ENCODE measurements around the gene AURKA. TPM values are rescaled to one million over a fixed set of nuclear protein-coding genes. Genes with fewer than 3 reads are reported as not detected.
A peak's percentile ranks its signal among the peaks of the same experiment; 100 is the strongest.

Gene AURKA
- total RNA-seq, 1 donor from 2014 or later, result 14.8 TPM

GRCh38 chr20:56439771-56440291 lies 47.8 kb upstream of the AURKA start:
- Histone ChIP-seq H3K4me1 (ENCODE audit: insufficient read depth, low read length) (peaks cover 28% of the 10 kb centered on the region), H3K4me3 (ENCODE audit: insufficient read depth, low read depth, low read length) (no peak overlapping the region), H3K27me3 (ENCODE audit: insufficient read depth, low read length) (no peaks in the 10 kb centered on the region), H3K27ac (ENCODE audit: low read depth, low read length) (peak overlapping the region; percentile 91), H3K79me2 (ENCODE audit: insufficient read depth, low read length) (no peaks in the 10 kb centered on the region), H2AFZ (ENCODE audit: low read depth, low read length) (peak overlapping the region; percentile 19), H3K4me2 (ENCODE audit: low read length) (peak overlapping the region; percentile 64), H3K36me3 (ENCODE audit: insufficient read depth, low read length) (no peaks in the 10 kb centered on the region), H4K20me1 (ENCODE audit: insufficient read depth, low read length) (no peaks in the 10 kb centered on the region), H3K9ac (ENCODE audit: low read length) (peak overlapping the region; percentile 70), H3K9me3 (ENCODE audit: insufficient read depth, low read depth, low read length) (no peaks in the 10 kb centered on the region)
- Mint-ChIP-seq H3K27ac (ENCODE audit: unreplicated experiment) (peak overlapping the region; percentile 94), H3K4me1 (ENCODE audit: low read depth, unreplicated experiment) (peaks cover 17% of the 10 kb centered on the region), H3K9me3 (ENCODE audit: unreplicated experiment) (no peaks in the 10 kb centered on the region), H3K36me3 (ENCODE audit: low read depth, unreplicated experiment) (peaks cover 2% of the 10 kb centered on the region), H3K4me3 (ENCODE audit: unreplicated experiment) (peak overlapping the region; percentile 68), H3K27me3 (ENCODE audit: low read depth, unreplicated experiment) (no peaks in the 10 kb centered on the region)
- FAIRE-seq (peak; percentile 82), DNase-seq (ENCODE audit: low read depth) (peak; percentile 100)
- no peak for TF ChIP-seq EZH2 (IDR thresholded peaks at IDR 0.05; ENCODE audit: insufficient read depth, low read length)

GRCh38 chr20:56438284-56438683 lies 46.3 kb upstream of the AURKA start:
- Mint-ChIP-seq H3K27ac (ENCODE audit: unreplicated experiment) (no peak overlapping the region), H3K4me1 (ENCODE audit: low read depth, unreplicated experiment) (peaks cover 22% of the 10 kb centered on the region), H3K27me3 (ENCODE audit: low read depth, unreplicated experiment) (no peaks in the 10 kb centered on the region), H3K4me3 (ENCODE audit: unreplicated experiment) (no peak overlapping the region), H3K9me3 (ENCODE audit: unreplicated experiment) (peaks cover 2% of the 10 kb centered on the region), H3K36me3 (ENCODE audit: low read depth, unreplicated experiment) (peaks cover 2% of the 10 kb centered on the region)
- Histone ChIP-seq H2AFZ (ENCODE audit: low read depth, low read length) (no peak overlapping the region), H3K27me3 (ENCODE audit: insufficient read depth, low read length) (no peaks in the 10 kb centered on the region), H3K9ac (ENCODE audit: low read length) (no peak overlapping the region), H3K27ac (ENCODE audit: low read depth, low read length) (no peak overlapping the region), H3K4me3 (ENCODE audit: insufficient read depth, low read depth, low read length) (no peak overlapping the region), H3K36me3 (ENCODE audit: insufficient read depth, low read length) (no peaks in the 10 kb centered on the region), H3K4me1 (ENCODE audit: insufficient read depth, low read length) (peaks cover 29% of the 10 kb centered on the region), H3K79me2 (ENCODE audit: insufficient read depth, low read length) (no peaks in the 10 kb centered on the region), H3K4me2 (ENCODE audit: low read length) (no peak overlapping the region), H4K20me1 (ENCODE audit: insufficient read depth, low read length) (no peaks in the 10 kb centered on the region), H3K9me3 (ENCODE audit: insufficient read depth, low read depth, low read length) (no peaks in the 10 kb centered on the region)
- DNase-seq (ENCODE audit: low read depth) (no peak), FAIRE-seq (no peak)
- TF ChIP-seq, protein P1, sequence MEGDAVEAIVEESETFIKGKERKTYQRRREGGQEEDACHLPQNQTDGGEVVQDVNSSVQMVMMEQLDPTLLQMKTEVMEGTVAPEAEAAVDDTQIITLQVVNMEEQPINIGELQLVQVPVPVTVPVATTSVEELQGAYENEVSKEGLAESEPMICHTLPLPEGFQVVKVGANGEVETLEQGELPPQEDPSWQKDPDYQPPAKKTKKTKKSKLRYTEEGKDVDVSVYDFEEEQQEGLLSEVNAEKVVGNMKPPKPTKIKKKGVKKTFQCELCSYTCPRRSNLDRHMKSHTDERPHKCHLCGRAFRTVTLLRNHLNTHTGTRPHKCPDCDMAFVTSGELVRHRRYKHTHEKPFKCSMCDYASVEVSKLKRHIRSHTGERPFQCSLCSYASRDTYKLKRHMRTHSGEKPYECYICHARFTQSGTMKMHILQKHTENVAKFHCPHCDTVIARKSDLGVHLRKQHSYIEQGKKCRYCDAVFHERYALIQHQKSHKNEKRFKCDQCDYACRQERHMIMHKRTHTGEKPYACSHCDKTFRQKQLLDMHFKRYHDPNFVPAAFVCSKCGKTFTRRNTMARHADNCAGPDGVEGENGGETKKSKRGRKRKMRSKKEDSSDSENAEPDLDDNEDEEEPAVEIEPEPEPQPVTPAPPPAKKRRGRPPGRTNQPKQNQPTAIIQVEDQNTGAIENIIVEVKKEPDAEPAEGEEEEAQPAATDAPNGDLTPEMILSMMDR (IDR thresholded peaks at IDR 0.05; ENCODE audit: insufficient read depth, low read depth, low read length), result no peak
- no peak for TF ChIP-seq EZH2 (IDR thresholded peaks at IDR 0.05; ENCODE audit: insufficient read depth, low read length)

DNA sequence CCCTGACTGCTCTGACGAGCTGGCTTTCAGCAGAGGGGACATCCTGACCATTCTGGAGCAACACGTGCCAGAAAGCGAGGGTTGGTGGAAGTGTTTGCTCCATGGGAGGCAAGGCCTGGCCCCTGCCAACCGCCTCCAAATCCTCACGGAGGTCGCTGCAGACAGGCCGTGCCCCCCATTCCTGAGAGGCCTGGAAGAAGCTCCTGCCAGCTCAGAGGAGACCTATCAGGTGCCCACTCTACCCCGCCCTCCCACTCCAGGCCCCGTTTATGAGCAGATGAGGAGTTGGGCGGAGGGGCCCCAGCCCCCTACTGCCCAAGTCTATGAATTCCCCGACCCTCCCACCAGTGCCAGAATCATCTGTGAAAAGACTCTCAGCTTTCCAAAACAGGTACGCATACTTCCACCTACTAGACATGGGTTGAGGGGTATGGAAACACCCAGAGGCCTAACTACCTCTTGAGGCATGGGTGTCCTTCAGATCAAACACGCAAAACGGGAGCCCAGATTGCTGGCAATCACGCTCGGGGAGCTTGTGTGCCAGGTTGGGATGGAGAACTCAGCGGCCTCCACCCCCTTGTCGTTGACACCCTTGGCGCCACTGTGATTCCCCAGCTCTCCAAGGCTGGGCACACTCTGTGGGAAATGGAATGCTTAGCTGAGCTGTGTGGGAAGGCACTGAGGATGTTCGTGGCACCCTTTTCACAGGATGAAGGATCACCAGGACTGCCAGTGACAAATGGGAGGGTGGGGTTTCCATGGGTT lies 45.4 kb upstream of the AURKA start:
- peaks cover 4% of the 10 kb centered on the region for H3K9me3 Mint-ChIP-seq (ENCODE audit: unreplicated experiment)
- Histone ChIP-seq H3K27me3 (ENCODE audit: insufficient read depth, low read length) (no peaks in the 10 kb centered on the region), H3K79me2 (ENCODE audit: insufficient read depth, low read length) (no peaks in the 10 kb centered on the region), H3K4me2 (ENCODE audit: low read length) (no peak overlapping the region), H3K9me3 (ENCODE audit: insufficient read depth, low read depth, low read length) (no peaks in the 10 kb centered on the region), H3K27ac (ENCODE audit: low read depth, low read length) (no peak overlapping the region), H4K20me1 (ENCODE audit: insufficient read depth, low read length) (no peaks in the 10 kb centered on the region), H3K4me1 (ENCODE audit: insufficient read depth, low read length) (peaks cover 34% of the 10 kb centered on the region), H3K36me3 (ENCODE audit: insufficient read depth, low read length) (no peaks in the 10 kb centered on the region), H3K9ac (ENCODE audit: low read length) (no peak overlapping the region), H2AFZ (ENCODE audit: low read depth, low read length) (no peak overlapping the region), H3K4me3 (ENCODE audit: insufficient read depth, low read depth, low read length) (no peak overlapping the region)
- no peak overlapping the region for H3K4me3 Mint-ChIP-seq (ENCODE audit: unreplicated experiment)
- TF ChIP-seq, protein P1 (IDR thresholded peaks at IDR 0.05; ENCODE audit: insufficient read depth, low read depth, low read length), result no peak
- no peak for FAIRE-seq
- H3K27me3 Mint-ChIP-seq (ENCODE audit: low read depth, unreplicated experiment), result no peaks in the 10 kb centered on the region
- DNase-seq (ENCODE audit: low read depth), result no peak
- H3K36me3 Mint-ChIP-seq (ENCODE audit: low read depth, unreplicated experiment), result no peaks in the 10 kb centered on the region
- peaks cover 27% of the 10 kb centered on the region for H3K4me1 Mint-ChIP-seq (ENCODE audit: low read depth, unreplicated experiment)
- peak overlapping the region; percentile 14 for H3K27ac Mint-ChIP-seq (ENCODE audit: unreplicated experiment)
